NCI-H187 (cell line): Measurements from ENCODE around the gene MLPH.
A peak's percentile ranks its signal among the peaks of the same experiment; 100 is the strongest.
"Not testable (repeated sequence)": the region's sequence is repeated elsewhere in the genome, so short reads cannot be mapped to it uniquely, and the experiment has no call there.

Source experiments
- DNase-seq, 2 experiments: peaks; one replicate each; lab custom pipeline; 2025; lab: John Stamatoyannopoulos, UW

MLPH gene

GRCh38 chr2:237458519-237458918 is 28.5 kb upstream of the MLPH start:
- no peak for DNase-seq

DNA sequence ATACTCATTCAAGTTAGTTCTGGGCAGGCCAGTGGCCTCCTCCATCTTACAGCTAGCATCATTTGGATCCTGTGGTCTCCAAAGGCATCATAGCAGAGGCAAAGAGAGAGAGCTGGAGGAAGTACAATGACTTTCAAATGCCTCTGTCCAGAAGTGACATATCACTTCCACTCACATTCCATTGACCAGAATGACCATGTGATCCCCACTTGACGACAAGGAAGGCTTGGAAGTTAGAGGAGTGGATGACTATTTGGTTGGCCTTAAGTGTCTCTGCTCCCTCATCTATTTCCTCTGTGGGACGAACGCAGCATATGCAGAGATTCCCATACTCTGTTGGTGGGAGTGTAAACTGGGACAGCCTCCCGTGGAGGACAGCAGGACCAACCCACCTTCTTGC is 27.8 kb upstream of the MLPH start:
- no peak for DNase-seq

- DNase-seq, result no peak
Observed at GRCh38 chr2:237459741-237460174, 27.3 kb upstream of the MLPH start.

GRCh38 chr2:237464757-237465391 is 22.2 kb upstream of the MLPH start:
- DNase-seq, result no peak

DNA sequence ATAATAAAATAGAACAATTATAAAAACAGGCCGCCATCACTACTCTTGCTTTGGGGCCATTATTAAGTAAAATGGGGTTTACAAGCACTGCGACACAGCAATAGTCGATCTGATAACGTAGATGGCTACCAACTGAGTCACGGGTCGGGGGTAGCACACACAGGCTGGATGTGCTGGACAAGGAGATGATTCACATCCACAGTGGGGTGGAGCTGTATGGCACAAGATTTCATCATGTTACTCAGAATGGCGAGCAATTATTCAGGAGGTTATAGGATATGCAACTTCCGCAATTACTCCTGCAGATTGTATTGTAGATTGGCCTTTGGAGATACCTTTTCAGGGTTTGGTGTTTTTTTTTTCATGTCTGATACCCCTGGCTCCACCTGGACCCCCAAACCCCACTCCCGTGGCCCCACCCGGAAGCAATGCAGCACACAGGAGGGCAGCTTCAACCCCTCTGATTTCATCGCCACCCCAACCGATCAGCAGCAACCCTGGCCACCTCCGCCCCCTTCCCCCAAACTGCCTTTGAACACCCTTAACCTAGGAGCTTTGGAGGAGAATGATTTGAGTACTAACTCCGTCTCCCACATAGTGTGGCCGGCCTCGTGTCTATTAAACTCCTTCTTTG is 21.4 kb upstream of the MLPH start:
- no peak for DNase-seq

GRCh38 chr2:237466211-237466610 is 20.8 kb upstream of the MLPH start:
- no peak for DNase-seq

DNA sequence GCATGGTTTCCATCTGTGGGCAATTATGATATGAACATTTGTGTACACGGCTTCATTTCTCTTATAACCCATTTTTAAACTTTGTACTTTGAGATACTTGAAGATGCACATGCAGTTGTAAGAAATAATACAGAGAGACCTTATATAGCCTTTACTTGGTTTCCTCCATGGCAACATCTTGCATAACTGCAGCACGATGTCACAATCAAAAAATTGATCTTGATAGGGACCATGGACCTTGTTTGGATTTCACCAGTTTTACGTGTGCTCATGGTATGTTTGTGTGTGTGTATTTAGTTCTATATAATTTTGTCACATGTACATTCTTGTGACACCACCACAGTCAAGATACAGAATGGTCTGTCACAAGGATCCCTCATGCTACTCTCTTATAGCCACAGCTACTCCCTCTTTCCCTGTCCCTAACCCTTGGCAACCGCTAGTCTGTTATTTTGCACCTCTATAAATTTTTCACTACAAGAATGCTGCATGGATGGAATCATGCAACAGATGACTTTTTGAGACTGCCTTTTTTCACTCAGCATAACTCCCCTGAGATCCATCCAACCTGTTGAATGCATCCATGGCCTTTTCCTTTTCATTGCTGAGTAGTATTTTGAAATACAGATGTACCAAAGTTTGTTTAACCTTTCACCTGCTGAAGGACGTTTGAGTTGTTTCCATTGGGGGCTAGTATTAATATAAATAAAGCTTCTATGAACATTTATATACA is 19.4 kb upstream of the MLPH start:
- no peak for DNase-seq

DNA sequence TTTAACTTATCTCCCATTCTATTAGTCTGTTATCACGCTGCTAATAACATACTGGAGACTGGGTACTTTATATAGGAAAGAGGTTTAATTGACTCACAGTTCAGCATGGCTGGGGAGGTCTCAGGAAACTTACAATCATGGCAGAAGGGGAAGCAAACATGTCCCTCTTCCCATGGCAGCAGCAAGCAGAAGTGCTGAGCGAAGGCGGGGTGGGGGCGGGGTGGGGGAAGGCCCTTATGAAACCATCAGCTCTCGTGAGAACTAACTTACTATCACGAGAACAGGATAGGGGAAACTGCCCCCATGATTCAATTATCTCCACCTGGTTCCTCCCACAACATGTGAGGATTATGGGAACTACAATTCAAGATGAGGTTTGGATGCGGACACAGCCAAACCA is 17.6 kb upstream of the MLPH start:
- not testable (repeated sequence) for DNase-seq

DNA sequence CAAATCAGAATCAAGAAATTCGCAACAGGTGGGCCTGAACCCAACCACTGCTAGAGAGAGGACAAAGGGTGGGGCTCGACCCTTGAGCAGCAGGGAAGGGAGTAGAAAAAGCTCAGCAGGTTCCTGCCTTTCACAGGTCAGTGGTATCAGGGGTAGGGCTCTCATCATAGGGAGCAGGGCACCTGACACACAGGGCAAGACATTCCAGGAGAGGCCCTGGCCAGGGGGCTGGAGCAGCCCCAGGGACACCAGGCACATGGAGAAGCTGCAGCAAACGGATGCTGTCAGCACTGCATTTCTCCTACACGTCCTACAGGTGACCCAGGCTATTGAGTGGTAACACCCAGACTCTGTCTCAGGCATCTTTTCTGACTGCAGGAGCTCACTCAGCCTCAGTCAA is 17.2 kb upstream of the MLPH start:
- no peak for DNase-seq

GRCh38 chr2:237470914-237471313 is 16.1 kb upstream of the MLPH start:
- DNase-seq, result no peak

DNA sequence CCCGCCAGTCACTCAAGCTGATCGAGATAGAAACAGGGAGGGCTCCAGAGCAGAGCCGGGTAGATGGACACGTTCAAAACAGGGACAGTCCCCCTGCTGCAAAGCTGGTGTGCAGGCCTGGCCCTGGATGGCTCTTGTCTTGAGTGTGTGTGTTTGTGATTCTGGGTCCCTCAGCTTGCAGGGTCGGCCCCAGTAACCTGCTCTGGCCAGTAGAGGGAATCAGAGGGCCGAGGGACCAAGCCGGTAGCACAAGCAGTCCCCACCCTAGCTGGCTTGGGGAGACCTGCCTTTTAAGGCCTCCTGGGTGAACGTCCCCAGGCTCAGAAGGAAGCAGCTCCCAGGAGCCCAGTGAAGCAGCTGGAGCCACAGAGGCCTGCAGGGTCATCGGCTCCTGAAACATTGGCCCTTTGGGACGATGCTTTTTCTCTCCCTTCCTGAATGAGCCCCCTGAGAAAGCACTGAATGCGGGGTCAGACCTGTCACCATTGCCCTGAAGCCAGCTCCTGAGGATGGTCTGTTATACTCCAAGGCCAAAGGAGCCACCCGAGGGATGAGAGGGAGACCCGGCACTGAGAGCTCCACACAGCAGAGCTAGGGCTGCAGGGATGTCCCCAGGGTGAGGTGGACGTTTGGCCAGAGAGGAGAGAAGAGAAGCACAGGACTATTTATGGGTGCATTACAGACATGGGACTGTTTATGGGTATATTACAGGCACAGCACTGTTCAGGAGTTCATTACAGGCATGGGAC is 15.4 kb upstream of the MLPH start:
- DNase-seq, result no peak

- DNase-seq, result no peak
Observed at GRCh38 chr2:237472187-237472712, 14.8 kb upstream of the MLPH start.

DNA sequence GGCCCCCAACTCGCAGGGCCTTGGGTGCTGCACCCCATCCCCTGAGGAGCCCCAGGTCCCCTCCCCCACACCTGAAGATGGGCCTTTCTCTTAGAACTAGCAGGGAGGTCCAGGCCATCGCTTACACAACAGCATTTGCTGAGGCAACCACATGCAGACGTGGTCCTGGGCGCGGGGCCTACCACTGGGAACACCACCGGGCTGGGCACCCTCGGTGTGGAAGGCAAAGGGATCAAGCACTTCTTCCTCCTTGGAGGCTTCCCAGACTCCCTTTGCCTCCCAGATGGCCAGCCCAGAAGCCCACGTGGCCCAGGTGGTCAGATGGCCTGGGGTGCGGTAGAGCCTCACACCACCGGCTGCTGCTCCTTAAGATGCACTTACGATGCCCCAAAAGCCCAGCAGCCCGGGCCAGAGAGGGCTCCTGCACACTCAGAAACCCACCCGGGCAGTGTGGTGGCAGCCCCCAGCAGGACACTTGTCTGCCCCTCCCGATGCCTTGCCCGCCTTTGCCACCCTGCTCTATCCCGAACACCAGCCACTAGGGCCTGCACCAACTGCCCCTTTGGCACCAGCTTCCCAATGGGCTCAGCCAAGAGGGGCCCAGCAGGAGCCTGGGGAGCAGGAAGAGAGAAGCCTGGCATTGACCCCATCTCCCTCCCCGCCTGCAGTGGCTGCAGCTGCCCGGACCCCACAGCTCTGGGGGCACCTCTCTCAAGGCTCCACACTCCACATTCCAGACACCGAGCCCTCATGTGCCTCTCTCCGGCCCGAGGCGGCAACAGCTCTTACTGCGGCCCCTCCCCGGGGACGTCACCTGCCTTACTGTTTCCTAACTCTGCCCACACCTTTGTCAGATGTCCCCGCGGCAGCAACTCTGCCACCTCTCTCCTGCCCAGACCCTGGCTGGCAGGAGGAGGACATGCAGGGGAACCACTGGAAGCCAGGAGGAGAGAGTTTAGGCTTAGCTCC is 13.9 kb upstream of the MLPH start:
- DNase-seq, result no peak

- DNase-seq, result no peak
Observed at GRCh38 chr2:237473878-237474441, 13.1 kb upstream of the MLPH start.

DNA sequence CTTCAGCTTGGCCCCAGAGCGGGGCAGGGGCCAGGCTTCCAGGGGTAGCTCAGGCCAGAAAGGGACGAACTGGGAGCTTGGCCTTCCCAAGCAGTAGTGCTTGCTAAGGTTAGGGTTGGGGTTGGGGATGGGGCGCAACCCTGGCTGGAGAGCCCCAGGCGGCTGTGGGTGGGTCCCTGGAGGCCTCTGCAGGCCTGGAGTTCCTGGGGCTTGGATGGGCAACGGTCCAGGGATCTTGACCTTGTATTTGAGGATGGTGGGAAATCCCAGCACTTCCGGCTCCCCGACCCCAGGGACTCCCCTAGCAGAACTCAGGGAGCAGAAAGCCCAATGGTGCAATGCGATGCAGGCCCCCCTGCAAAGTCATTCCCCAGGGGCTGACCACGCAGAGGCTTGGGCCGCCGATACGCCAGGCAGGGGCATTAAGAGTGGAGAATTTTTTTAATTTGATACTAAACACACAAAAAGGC is 12.6 kb upstream of the MLPH start:
- DNase-seq, result no peak

- DNase-seq, result peak; percentile 14 to 23
Observed at GRCh38 chr2:237474931-237475703, 11.9 kb upstream of the MLPH start.

GRCh38 chr2:237475704-237476141 is 11.3 kb upstream of the MLPH start:
- DNase-seq, result no peak

GRCh38 chr2:237478095-237478494 is 9.0 kb upstream of the MLPH start:
- DNase-seq, result no peak

- DNase-seq, result no peak
Observed at GRCh38 chr2:237478979-237479378, 8.1 kb upstream of the MLPH start.

DNA sequence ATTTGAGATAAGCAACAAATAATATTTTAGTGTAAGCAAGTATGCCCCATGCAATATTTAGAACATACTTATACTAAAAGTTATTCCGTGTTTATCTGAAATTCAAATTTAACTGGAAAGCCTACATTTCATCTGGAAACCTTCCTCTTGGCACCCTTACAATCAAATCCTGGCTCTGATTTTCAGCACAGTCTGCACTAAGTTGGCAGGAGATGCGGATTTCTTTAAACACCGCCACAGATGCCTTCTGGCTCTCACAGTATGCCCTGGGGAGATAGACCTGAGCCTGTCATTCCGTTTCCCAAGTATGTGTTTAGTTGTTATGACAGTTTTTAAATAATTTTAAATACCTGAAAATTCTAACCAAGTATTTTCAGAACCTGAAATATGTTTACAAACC is 7.3 kb upstream of the MLPH start:
- no peak for DNase-seq
